ENCODE measurements around the gene BLNK.

DNA sequence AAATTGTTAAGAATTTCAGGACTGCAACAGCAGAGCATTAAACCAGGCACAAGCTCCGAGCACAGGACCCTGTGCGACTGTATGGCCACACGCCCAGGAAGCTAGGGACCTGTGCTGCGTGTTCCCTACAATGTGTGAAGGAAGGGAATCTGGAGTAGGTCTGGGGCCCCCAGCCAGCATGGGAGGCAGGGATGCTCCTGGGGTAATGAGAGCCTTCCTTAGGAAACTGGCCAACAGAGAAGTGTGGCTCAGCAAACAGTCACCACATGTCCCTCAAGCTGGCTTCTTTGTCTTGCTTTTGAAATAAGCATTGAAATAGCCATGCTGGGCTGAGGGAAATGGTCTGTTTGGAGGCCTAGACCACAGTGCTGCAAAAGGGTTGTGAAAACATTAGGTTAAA lies 8.2 kb downstream of the BLNK start:
- no peak for TF ChIP-seq TEAD4 (IDR thresholded peaks at IDR 0.05; ENCODE audit: low read length)
- TF ChIP-seq TEAD4 (CRISPR knock-in tag; IDR thresholded peaks at IDR 0.05; ENCODE audit: borderline replicate concordance) = no peak
- no peak for TF ChIP-seq HDAC3 (IDR thresholded peaks at IDR 0.05; ENCODE audit: borderline replicate concordance, partially characterized antibody)
- TF ChIP-seq, protein P1, sequence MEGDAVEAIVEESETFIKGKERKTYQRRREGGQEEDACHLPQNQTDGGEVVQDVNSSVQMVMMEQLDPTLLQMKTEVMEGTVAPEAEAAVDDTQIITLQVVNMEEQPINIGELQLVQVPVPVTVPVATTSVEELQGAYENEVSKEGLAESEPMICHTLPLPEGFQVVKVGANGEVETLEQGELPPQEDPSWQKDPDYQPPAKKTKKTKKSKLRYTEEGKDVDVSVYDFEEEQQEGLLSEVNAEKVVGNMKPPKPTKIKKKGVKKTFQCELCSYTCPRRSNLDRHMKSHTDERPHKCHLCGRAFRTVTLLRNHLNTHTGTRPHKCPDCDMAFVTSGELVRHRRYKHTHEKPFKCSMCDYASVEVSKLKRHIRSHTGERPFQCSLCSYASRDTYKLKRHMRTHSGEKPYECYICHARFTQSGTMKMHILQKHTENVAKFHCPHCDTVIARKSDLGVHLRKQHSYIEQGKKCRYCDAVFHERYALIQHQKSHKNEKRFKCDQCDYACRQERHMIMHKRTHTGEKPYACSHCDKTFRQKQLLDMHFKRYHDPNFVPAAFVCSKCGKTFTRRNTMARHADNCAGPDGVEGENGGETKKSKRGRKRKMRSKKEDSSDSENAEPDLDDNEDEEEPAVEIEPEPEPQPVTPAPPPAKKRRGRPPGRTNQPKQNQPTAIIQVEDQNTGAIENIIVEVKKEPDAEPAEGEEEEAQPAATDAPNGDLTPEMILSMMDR (IDR thresholded peaks at IDR 0.05 in 2 of 3, conservative IDR thresholded peaks at IDR 0.05 in 1 of 3; ENCODE audit: insufficient read depth in 2 of 3, low read depth in 1 of 3, low read length in 3 of 3) = no peak
- no peak for TF ChIP-seq GABPA (tag; conservative IDR thresholded peaks at IDR 0.05; ENCODE audit: low read depth)
- TF ChIP-seq ZNF274 (IDR thresholded peaks at IDR 0.05; ENCODE audit: borderline replicate concordance, low read depth, low read length) = no peak
- no peak for TF ChIP-seq ZNF124 (CRISPR knock-in tag; IDR thresholded peaks at IDR 0.05)
- TF ChIP-seq FOXP1 (CRISPR knock-in tag; IDR thresholded peaks at IDR 0.05) = no peak
- TF ChIP-seq, protein P2, sequence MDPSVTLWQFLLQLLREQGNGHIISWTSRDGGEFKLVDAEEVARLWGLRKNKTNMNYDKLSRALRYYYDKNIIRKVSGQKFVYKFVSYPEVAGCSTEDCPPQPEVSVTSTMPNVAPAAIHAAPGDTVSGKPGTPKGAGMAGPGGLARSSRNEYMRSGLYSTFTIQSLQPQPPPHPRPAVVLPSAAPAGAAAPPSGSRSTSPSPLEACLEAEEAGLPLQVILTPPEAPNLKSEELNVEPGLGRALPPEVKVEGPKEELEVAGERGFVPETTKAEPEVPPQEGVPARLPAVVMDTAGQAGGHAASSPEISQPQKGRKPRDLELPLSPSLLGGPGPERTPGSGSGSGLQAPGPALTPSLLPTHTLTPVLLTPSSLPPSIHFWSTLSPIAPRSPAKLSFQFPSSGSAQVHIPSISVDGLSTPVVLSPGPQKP (CRISPR knock-in tag; IDR thresholded peaks at IDR 0.05) = no peak
- TF ChIP-seq, protein P3, sequence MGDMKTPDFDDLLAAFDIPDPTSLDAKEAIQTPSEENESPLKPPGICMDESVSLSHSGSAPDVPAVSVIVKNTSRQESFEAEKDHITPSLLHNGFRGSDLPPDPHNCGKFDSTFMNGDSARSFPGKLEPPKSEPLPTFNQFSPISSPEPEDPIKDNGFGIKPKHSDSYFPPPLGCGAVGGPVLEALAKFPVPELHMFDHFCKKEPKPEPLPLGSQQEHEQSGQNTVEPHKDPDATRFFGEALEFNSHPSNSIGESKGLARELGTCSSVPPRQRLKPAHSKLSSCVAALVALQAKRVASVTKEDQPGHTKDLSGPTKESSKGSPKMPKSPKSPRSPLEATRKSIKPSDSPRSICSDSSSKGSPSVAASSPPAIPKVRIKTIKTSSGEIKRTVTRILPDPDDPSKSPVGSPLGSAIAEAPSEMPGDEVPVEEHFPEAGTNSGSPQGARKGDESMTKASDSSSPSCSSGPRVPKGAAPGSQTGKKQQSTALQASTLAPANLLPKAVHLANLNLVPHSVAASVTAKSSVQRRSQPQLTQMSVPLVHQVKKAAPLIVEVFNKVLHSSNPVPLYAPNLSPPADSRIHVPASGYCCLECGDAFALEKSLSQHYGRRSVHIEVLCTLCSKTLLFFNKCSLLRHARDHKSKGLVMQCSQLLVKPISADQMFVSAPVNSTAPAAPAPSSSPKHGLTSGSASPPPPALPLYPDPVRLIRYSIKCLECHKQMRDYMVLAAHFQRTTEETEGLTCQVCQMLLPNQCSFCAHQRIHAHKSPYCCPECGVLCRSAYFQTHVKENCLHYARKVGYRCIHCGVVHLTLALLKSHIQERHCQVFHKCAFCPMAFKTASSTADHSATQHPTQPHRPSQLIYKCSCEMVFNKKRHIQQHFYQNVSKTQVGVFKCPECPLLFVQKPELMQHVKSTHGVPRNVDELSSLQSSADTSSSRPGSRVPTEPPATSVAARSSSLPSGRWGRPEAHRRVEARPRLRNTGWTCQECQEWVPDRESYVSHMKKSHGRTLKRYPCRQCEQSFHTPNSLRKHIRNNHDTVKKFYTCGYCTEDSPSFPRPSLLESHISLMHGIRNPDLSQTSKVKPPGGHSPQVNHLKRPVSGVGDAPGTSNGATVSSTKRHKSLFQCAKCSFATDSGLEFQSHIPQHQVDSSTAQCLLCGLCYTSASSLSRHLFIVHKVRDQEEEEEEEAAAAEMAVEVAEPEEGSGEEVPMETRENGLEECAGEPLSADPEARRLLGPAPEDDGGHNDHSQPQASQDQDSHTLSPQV (IDR thresholded peaks at IDR 0.05) = no peak

Measured in K562 (cell line).